HEK293 (cell line): ENCODE results near the gene COA8.
A peak's percentile ranks its signal among the peaks of the same experiment; 100 is the strongest.

ENCODE experiments used
- KLF10 ChIP-seq: fragments of 450-650 bp; IDR thresholded peaks from 2 replicates; pipeline ENCODE4 v1.5.1; 2018; ENCODE audit warnings: missing biosample characterization, mild to moderate bottlenecking, missing genetic modification characterization
- KLF16 ChIP-seq: fragments of 450-650 bp; formaldehyde crosslinking; IDR thresholded peaks from 2 replicates; pipeline ENCODE4 v1.5.1; 2017; ENCODE audit warnings: missing biosample characterization, missing genetic modification characterization
- MYNN ChIP-seq: fragments of 450-650 bp; formaldehyde crosslinking; IDR thresholded peaks from 2 replicates; pipeline ENCODE4 v1.5.1; 2016; ENCODE audit warnings: missing biosample characterization, missing genetic modification characterization, borderline replicate concordance
- PATZ1 ChIP-seq: fragments of 450-650 bp; formaldehyde crosslinking; IDR thresholded peaks from 2 replicates; pipeline ENCODE4 v1.5.1; 2016; ENCODE audit warnings: missing biosample characterization, missing genetic modification characterization
- PRDM4 ChIP-seq: fragments of 450-650 bp; formaldehyde crosslinking; IDR thresholded peaks from 2 replicates; pipeline ENCODE4 v1.5.1; 2017; ENCODE audit warnings: missing biosample characterization, missing genetic modification characterization
- SP2 ChIP-seq: fragments of 450-650 bp; formaldehyde crosslinking; IDR thresholded peaks from 2 replicates; pipeline ENCODE4 v1.5.1; 2016; ENCODE audit warnings: missing biosample characterization, missing genetic modification characterization
- SP3 ChIP-seq: fragments of 450-650 bp; formaldehyde crosslinking; IDR thresholded peaks from 2 replicates; pipeline ENCODE4 v1.5.1; 2016; ENCODE audit warnings: missing biosample characterization, missing genetic modification characterization
- SP7 ChIP-seq: fragments of 450-650 bp; formaldehyde crosslinking; IDR thresholded peaks from 2 replicates; pipeline ENCODE4 v1.5.1; 2016; ENCODE audit warnings: missing biosample characterization, missing genetic modification characterization
- YY2 ChIP-seq: fragments of 450-650 bp; formaldehyde crosslinking; IDR thresholded peaks from 2 replicates; pipeline ENCODE4 v1.5.1; 2016; ENCODE audit warnings: missing biosample characterization, missing genetic modification characterization
- ZBTB7A ChIP-seq: fragments of 450-650 bp; formaldehyde crosslinking; IDR thresholded peaks from 2 replicates; pipeline ENCODE4 v1.5.1; 2016; ENCODE audit warnings: low read depth, missing biosample characterization, missing genetic modification characterization
- ZEB2 ChIP-seq: fragments of 450-650 bp; formaldehyde crosslinking; IDR thresholded peaks from 2 replicates; pipeline ENCODE4 v1.5.1; 2016; ENCODE audit warnings: missing biosample characterization, missing genetic modification characterization
- ZNF121 ChIP-seq: fragments of 450-650 bp; formaldehyde crosslinking; IDR thresholded peaks from 2 replicates; pipeline ENCODE4 v1.5.1; 2016; ENCODE audit warnings: missing biosample characterization, missing genetic modification characterization
- ZNF140 ChIP-seq: fragments of 450-650 bp; formaldehyde crosslinking; IDR thresholded peaks from 2 replicates; pipeline ENCODE4 v1.5.1; 2016; ENCODE audit warnings: missing biosample characterization, missing genetic modification characterization
- ZNF184 ChIP-seq: fragments of 450-650 bp; IDR thresholded peaks from 2 replicates; pipeline ENCODE4 v1.5.1; 2018; ENCODE audit warnings: missing biosample characterization, mild to moderate bottlenecking, missing genetic modification characterization
- ZNF248 ChIP-seq: fragments of 450-650 bp; formaldehyde crosslinking; IDR thresholded peaks from 2 replicates; pipeline ENCODE4 v1.5.1; 2017; ENCODE audit warnings: missing biosample characterization, missing genetic modification characterization
- ZNF391 ChIP-seq: fragments of 450-650 bp; formaldehyde crosslinking; IDR thresholded peaks from 2 replicates; pipeline ENCODE4 v1.5.1; 2016; ENCODE audit warnings: low read depth, missing biosample characterization, missing genetic modification characterization, borderline replicate concordance
- ZNF449 ChIP-seq: fragments of 450-650 bp; formaldehyde crosslinking; IDR thresholded peaks from 2 replicates; pipeline ENCODE4 v1.5.1; 2017; ENCODE audit warnings: missing biosample characterization, mild to moderate bottlenecking, missing genetic modification characterization, moderate library complexity
- ZNF501 ChIP-seq: fragments of 450-650 bp; formaldehyde crosslinking; IDR thresholded peaks from 2 replicates; pipeline ENCODE4 v1.5.1; 2016; ENCODE audit warnings: missing biosample characterization, missing genetic modification characterization
- ZNF510 ChIP-seq: fragments of 450-650 bp; formaldehyde crosslinking; IDR thresholded peaks from 2 replicates; pipeline ENCODE4 v1.5.1; 2018; ENCODE audit warnings: mild to moderate bottlenecking, missing genetic modification characterization, missing biosample characterization; ENCODE audit not compliant: insufficient replicate concordance
- ZNF660 ChIP-seq: fragments of 450-650 bp; IDR thresholded peaks from 2 replicates; pipeline ENCODE4 v1.5.1; 2018; ENCODE audit warnings: missing biosample characterization, mild to moderate bottlenecking, missing genetic modification characterization
- ZSCAN4 ChIP-seq: fragments of 450-650 bp; formaldehyde crosslinking; IDR thresholded peaks from 2 replicates; pipeline ENCODE4 v1.5.1; 2017; ENCODE audit warnings: missing biosample characterization, missing genetic modification characterization
- ZXDB ChIP-seq: fragments of 450-650 bp; formaldehyde crosslinking; IDR thresholded peaks from 2 replicates; pipeline ENCODE4 v1.5.1; 2016; ENCODE audit warnings: missing biosample characterization, missing genetic modification characterization
- TF ChIP-seq, protein P1 (sequence below): fragments of 450-650 bp; formaldehyde crosslinking; conservative IDR thresholded peaks from 2 replicates; pipeline ENCODE4 v1.5.1; 2016; ENCODE audit warnings: low read depth, missing biosample characterization, missing genetic modification characterization

Gene COA8

DNA sequence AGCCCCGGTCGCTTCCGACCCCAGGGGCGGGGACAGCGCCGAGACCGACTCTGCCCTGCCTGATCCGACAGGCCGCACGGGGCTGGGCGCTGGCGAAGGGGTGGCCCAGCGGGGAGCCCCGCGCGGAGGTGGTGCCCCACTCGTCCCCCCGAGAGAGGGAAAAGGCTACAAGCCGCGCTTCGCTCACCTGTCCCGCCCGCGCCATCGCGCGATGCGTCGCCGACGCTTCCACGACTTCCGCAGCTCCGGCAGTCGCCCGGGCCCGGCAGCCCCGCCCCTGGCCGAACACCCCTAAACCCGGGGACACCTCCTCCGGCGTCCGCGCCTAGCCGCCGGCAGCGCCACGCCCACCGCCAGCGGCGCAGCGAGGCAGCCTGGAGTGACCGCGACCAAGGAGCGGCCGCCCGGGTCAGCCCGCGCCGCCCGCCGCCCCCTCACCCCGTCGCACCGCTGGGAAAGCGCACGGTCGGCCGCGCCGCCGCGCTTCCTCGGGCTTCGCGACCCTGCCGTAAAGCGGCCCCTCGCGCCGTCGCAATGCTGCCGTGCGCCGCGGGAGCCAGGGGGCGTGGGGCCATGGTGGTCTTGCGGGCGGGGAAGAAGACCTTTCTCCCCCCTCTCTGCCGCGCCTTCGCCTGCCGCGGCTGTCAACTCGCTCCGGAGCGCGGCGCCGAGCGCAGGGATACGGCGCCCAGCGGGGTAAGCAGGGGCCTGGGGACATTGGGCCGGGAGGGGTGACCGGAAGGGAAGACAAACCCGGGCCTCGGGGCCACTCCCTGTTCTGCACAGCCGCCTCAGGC is at the start of gene COA8, which contains the start of gene BAG5 (continued):
- TF ChIP-seq PATZ1 (tag by site-specific recombination) = peak; percentile 93
- TF ChIP-seq ZNF140 (tag by site-specific recombination) = no peak
- peak; percentile 42; the same call in 1 of the 2 replicates for TF ChIP-seq ZNF660 (tag by site-specific recombination)
- TF ChIP-seq ZNF510 = no peak
- TF ChIP-seq PRDM4 = 0 out of 2 replicates have a peak, but pooled peaks have one; percentile 21
- peak; percentile 59; the same call in 1 of the 2 replicates for TF ChIP-seq ZNF391 (tag by site-specific recombination)
- TF ChIP-seq ZSCAN4 (tag by site-specific recombination) = no peak
- TF ChIP-seq SP3 (tag by site-specific recombination) = peak; percentile 81
- 0 out of 2 replicates have a peak, but pooled peaks have one; percentile 65 for TF ChIP-seq ZNF184 (tag by site-specific recombination)
- TF ChIP-seq ZNF121 = peak; percentile 56; the same call in 1 of the 2 replicates
- TF ChIP-seq, protein P1, sequence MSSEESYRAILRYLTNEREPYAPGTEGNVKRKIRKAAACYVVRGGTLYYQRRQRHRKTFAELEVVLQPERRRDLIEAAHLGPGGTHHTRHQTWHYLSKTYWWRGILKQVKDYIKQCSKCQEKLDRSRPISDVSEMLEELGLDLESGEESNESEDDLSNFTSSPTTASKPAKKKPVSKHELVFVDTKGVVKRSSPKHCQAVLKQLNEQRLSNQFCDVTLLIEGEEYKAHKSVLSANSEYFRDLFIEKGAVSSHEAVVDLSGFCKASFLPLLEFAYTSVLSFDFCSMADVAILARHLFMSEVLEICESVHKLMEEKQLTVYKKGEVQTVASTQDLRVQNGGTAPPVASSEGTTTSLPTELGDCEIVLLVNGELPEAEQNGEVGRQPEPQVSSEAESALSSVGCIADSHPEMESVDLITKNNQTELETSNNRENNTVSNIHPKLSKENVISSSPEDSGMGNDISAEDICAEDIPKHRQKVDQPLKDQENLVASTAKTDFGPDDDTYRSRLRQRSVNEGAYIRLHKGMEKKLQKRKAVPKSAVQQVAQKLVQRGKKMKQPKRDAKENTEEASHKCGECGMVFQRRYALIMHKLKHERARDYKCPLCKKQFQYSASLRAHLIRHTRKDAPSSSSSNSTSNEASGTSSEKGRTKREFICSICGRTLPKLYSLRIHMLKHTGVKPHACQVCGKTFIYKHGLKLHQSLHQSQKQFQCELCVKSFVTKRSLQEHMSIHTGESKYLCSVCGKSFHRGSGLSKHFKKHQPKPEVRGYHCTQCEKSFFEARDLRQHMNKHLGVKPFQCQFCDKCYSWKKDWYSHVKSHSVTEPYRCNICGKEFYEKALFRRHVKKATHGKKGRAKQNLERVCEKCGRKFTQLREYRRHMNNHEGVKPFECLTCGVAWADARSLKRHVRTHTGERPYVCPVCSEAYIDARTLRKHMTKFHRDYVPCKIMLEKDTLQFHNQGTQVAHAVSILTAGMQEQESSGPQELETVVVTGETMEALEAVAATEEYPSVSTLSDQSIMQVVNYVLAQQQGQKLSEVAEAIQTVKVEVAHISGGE (tag by site-specific recombination) = peak; percentile 59
- peak; percentile 59; the same call in 1 of the 2 replicates for TF ChIP-seq KLF10 (tag by site-specific recombination)
- peak; percentile 26; the same call in 1 of the 2 replicates for TF ChIP-seq SP7
- TF ChIP-seq YY2 (tag by site-specific recombination) = peak; percentile 79
- no peak; the same call in 1 of the 2 replicates for TF ChIP-seq MYNN (tag by site-specific recombination)
- no peak for TF ChIP-seq ZNF248
- TF ChIP-seq ZBTB7A (tag by site-specific recombination) = peak; percentile 99
- peak; percentile 71 for TF ChIP-seq ZXDB (tag by site-specific recombination)
- peak; percentile 59 for TF ChIP-seq ZEB2
- TF ChIP-seq SP2 = peak; percentile 65
- TF ChIP-seq ZNF449 (tag by site-specific recombination) = peak; percentile 57; the same call in 1 of the 2 replicates
- no peak for TF ChIP-seq ZNF501 (tag by site-specific recombination)
- peak; percentile 75 for TF ChIP-seq KLF16
